Activated CD4-positive, alpha-beta T cell treated with anti-CD3 and anti-CD28 coated beads, Interleukin-2, Interleukin-6, amounts not matched to agents 100 ng/mL and 50 ng/mL, durations not matched to agents 16 hours and 8 hours (primary cell): ENCODE results near the gene FAR1.

Experiments used
- DNase-seq: peaks from one replicate; pipeline ENCODE4 v3.0.0-alpha.2; 2020

The FAR1 gene

GRCh38 chr11:13778345-13778744 is 109.9 kb downstream of the FAR1 start:
- no peak for DNase-seq

GRCh38 chr11:13781153-13781552 is 112.7 kb downstream of the FAR1 start:
- DNase-seq: no peak
